GM23248 (cell line): ENCODE data around the gene KCNG2. TPM values are rescaled to one million over a fixed set of nuclear protein-coding genes. Genes with fewer than 3 reads are reported as not detected.

Source experiments
- DNase-seq: peaks from one replicate; pipeline ENCODE4 v3.0.0-alpha.2; 2015
- H2AFZ ChIP-seq: fragments of 200-600 bp; sonication (generic); 2 replicates; pipeline ENCODE4 v1.6.1; 2016; ENCODE audit warnings: antibody characterized with exemption
- H3F3A ChIP-seq: fragments of 200-600 bp; sonication (generic); 2 replicates; pipeline ENCODE4 v1.6.1; 2016; ENCODE audit warnings: mild to moderate bottlenecking, antibody characterized with exemption, mixed run types; ENCODE audit not compliant: insufficient read depth
- H3K27ac ChIP-seq: fragments of 200-600 bp; sonication (generic); 2 replicates; pipeline ENCODE4 v1.5.1; 2016; ENCODE audit warnings: mild to moderate bottlenecking
- H3K27me3 ChIP-seq: fragments of 200-600 bp; sonication (generic); replicated peaks from 2 replicates; pipeline ENCODE4 v1.6.1; 2016; ENCODE audit warnings: mild to moderate bottlenecking; ENCODE audit not compliant: insufficient read depth
- H3K36me3 ChIP-seq: fragments of 200-600 bp; sonication (generic); 2 replicates; pipeline ENCODE4 v1.6.1; 2016; ENCODE audit warnings: low read depth, mild to moderate bottlenecking
- H3K4me1 ChIP-seq: fragments of 200-600 bp; sonication (generic); 2 replicates; pipeline ENCODE4 v1.6.1; 2016; ENCODE audit warnings: mild to moderate bottlenecking; ENCODE audit not compliant: insufficient read depth
- H3K4me2 ChIP-seq: fragments of 200-600 bp; sonication (generic); one replicate; pipeline ENCODE4 v1.6.1; 2016; ENCODE audit warnings: mild to moderate bottlenecking; ENCODE audit not compliant: unreplicated experiment
- H3K4me3 ChIP-seq: fragments of 200-600 bp; sonication (generic); 2 replicates; pipeline ENCODE4 v1.5.1; 2016; ENCODE audit warnings: mild to moderate bottlenecking
- H3K79me2 ChIP-seq: fragments of 200-600 bp; sonication (generic); 2 replicates; pipeline ENCODE4 v1.6.1; 2016; ENCODE audit warnings: mild to moderate bottlenecking; ENCODE audit not compliant: insufficient read depth
- H3K9ac ChIP-seq: fragments of 200-600 bp; sonication (generic); 2 replicates; pipeline ENCODE4 v1.6.1; 2016; ENCODE audit warnings: mild to moderate bottlenecking
- H3K9me2 ChIP-seq: fragments of 200-600 bp; sonication (generic); 2 replicates; pipeline ENCODE4 v1.6.1; 2016; ENCODE audit warnings: mixed run types, mild to moderate bottlenecking, moderate library complexity; ENCODE audit not compliant: insufficient read depth
- H3K9me3 ChIP-seq: fragments of 200-600 bp; sonication (generic); one replicate; pipeline ENCODE4 v1.6.1; 2017; ENCODE audit warnings: low read depth
- H4K20me1 ChIP-seq: fragments of 200-600 bp; sonication (generic); 2 replicates; pipeline ENCODE4 v1.6.0; 2016; ENCODE audit not compliant: insufficient read depth
- EZH2 ChIP-seq: fragments of 200-600 bp; sonication (generic); IDR thresholded peaks from 2 replicates; pipeline ENCODE4 v1.6.1; 2018; ENCODE audit warnings: antibody characterized with exemption, mild to moderate bottlenecking; ENCODE audit not compliant: insufficient read depth, poor library complexity, severe bottlenecking
- EZH2phosphoT487 ChIP-seq: fragments of 200-600 bp; sonication (generic); IDR thresholded peaks from 2 replicates; pipeline ENCODE4 v1.6.1; 2018; ENCODE audit warnings: antibody characterized with exemption, moderate library complexity, mild to moderate bottlenecking, low read depth; ENCODE audit not compliant: insufficient read depth
- WGBS, 2 experiments: methylation state at CpG; one replicate each; pipeline ENCODE4 v1.1.6; 2015 to 2017; ENCODE audit warnings: low lambda C conversion rate in 2 of 2, low coverage in 1 of 2; ENCODE audit errors: missing lambda C conversion rate in 2 of 2; 5-methylcytosine and 5-hydroxymethylcytosine counted together
- in situ Hi-C: fragments of 300-500 bp; cut with MboI; formaldehyde crosslinking; loops from 2 replicates; pipeline ENCODE4 v1.15.0; 2020
- polyA plus RNA-seq: library from polyadenylated mRNA; unstranded; fragments of >200 nt; fragmentation: Nextera tagmentation; extraction: Ambion mirVana; gene quantifications from 2 replicates; pipeline ENCODE4 v1.2.1, GENCODE V29; 2016
- total RNA-seq: library from RNA; depleted of rRNA; stranded (reverse); fragments of >200 nt; shearing (Covaris generic); gene quantifications from 2 replicates; pipeline ENCODE4 v1.2.3, GENCODE V29; 2014

Gene KCNG2
- total and polyA plus RNA-seq, 2 experiments from 2014 or later = not detected

DNA sequence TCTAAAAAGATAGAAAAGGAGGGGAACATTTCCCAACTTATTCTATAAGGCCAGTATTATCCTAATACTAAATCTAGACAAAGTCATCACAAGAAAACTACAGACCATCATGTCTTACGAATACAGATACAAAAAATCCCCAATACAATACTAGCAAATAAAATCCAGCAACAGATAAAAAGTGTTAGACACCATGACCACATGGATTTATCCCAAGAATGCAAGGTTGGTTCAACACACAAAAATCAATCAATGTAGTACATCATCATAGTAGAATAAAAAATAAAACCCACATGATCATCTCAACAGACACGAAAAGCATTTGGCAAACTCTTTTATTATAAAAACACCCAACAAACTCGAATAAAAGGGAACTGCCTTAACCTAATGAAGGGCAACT, 135.2 kb downstream of the KCNG2 start:
- Histone ChIP-seq H3K9ac (no peak overlapping the region), H4K20me1 (peaks cover 9% of the 10 kb centered on the region), H3K9me3 (peaks cover 10% of the 10 kb centered on the region), H3K4me1 (no peaks in the 10 kb centered on the region), H3K4me2 (no peak overlapping the region), H2AFZ (no peak overlapping the region), H3K9me2 (no peaks in the 10 kb centered on the region), H3K27ac (no peak overlapping the region), H3K27me3 (no peaks in the 10 kb centered on the region), H3F3A (peaks cover 16% of the 10 kb centered on the region; the same call in 1 of the 2 replicates), H3K79me2 (peaks cover 100% of the 10 kb centered on the region), H3K36me3 (peaks cover 32% of the 10 kb centered on the region), H3K4me3 (no peak overlapping the region)
- WGBS, 2 experiments = 96 to 97% methylated on average over 3 of the region's 3 CpGs
- DNase-seq = no peak
- in situ Hi-C loops = no loop called here
- TF ChIP-seq EZH2phosphoT487 = no peak
- no peak for TF ChIP-seq EZH2

DNA sequence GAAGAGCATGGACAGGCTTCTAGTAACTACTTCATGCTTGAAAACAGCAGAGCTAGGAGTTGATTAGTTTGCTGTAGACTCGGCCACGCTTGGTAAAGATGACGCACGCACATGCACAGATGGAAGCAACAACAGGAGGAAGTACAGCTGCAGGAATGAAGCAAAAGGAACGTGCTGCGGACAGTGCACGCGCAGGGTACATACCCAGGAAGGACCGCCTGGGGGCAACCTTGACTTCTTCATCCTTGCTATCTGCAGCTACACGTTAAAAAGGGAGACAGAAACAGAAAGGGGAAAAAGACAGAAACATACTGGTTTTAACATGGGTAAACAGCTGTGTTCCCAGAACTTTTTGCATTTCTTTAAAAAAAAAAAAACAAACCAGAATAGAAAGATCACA, 136.0 kb downstream of the KCNG2 start:
- Histone ChIP-seq H3K4me3 (no peak overlapping the region), H3K9me3 (peaks cover 10% of the 10 kb centered on the region), H3K9me2 (no peaks in the 10 kb centered on the region), H3K79me2 (peaks cover 100% of the 10 kb centered on the region), H3K4me1 (no peaks in the 10 kb centered on the region), H3K27ac (no peak overlapping the region), H4K20me1 (peaks cover 10% of the 10 kb centered on the region), H3K9ac (no peak overlapping the region), H2AFZ (no peak overlapping the region), H3F3A (peaks cover 16% of the 10 kb centered on the region; the same call in 1 of the 2 replicates), H3K4me2 (no peak overlapping the region), H3K36me3 (peaks cover 32% of the 10 kb centered on the region), H3K27me3 (no peaks in the 10 kb centered on the region)
- DNase-seq = no peak
- in situ Hi-C loops = no loop called here
- 92 to 95% methylated on average over 10 of the region's 10 CpGs for WGBS, 2 experiments
- TF ChIP-seq EZH2 (no peak), EZH2phosphoT487 (no peak)

DNA sequence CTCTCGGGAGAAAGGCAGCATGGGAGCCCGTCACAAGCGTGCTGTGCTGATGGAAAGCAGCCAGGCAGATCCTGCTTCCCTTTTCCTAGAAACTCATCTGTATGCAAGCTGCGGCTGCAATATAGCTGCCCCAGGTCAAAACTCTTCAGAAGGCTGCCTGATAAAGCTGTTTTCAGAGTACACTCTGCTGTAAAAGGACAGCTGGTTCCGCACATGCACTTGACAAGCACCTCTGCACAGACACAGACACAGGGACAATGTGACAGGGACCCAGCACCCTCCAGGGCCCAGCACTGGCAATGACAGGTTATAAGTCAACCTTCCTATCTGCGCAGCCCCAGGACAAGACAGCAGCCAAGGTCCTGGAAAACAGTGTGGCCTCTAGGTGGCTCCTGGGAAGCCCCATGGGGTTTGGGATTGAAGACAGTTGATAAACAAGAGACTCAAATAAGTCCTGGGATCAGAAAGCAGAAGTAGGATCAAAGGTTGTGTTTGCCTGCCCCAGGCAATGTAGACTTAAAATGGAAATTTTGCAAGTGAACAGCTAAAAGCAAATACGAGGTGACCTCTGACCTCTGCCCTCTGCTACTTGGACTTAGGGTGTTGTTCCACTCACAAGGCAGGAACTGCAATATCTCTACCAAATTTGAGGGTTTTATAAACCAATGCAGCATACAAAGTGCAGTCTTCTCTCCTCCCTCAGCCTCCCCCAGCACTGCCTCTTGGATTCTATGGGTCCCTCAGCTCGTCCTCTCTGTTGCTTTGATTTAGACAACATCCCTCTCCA, 136.8 kb downstream of the KCNG2 start:
- no peaks in the 10 kb centered on the region for H3K9me2 ChIP-seq
- 98% methylated on average over 8 of the region's 8 CpGs for WGBS, 2 experiments
- in situ Hi-C loops = no loop called here
- TF ChIP-seq EZH2phosphoT487 (no peak), EZH2 (no peak)
- H3K9ac ChIP-seq = no peak overlapping the region
- H4K20me1 ChIP-seq = peaks cover 4% of the 10 kb centered on the region
- H3K27me3 ChIP-seq = no peaks in the 10 kb centered on the region
- H3K27ac ChIP-seq = no peak overlapping the region
- H3K36me3 ChIP-seq = peaks cover 30% of the 10 kb centered on the region
- no peak overlapping the region for H3K4me2 ChIP-seq
- peaks cover 99% of the 10 kb centered on the region for H3K79me2 ChIP-seq
- peaks cover 16% of the 10 kb centered on the region; the same call in 1 of the 2 replicates for H3F3A ChIP-seq
- H3K4me3 ChIP-seq = no peak overlapping the region
- H2AFZ ChIP-seq = no peak overlapping the region
- H3K4me1 ChIP-seq = peaks cover 3% of the 10 kb centered on the region; the same call in 1 of the 2 replicates
- peaks cover 10% of the 10 kb centered on the region for H3K9me3 ChIP-seq
- no peak for DNase-seq

DNA sequence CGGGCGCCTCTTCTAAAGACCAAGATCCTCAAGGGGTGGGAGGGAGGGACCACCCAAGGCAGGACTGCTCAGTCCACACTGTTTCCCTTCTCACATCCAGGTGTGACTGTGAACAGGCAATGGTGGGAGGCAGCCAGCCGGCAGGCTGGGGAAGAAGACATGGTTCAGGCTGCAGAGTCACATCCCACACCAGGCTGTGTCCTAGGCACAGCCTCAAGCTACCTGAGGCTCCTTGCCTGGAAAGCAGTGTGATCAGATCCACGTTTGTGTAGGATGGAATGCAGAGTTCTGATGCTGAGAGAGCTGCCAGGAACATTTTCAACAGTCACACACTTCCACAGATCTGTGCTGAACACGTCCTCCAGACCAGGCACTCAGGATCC, 137.4 kb downstream of the KCNG2 start:
- Histone ChIP-seq H3F3A (peaks cover 10% of the 10 kb centered on the region; the same call in 1 of the 2 replicates), H3K36me3 (peaks cover 25% of the 10 kb centered on the region), H2AFZ (no peak overlapping the region), H3K4me2 (no peak overlapping the region), H3K79me2 (peaks cover 99% of the 10 kb centered on the region), H3K4me1 (peaks cover 3% of the 10 kb centered on the region; the same call in 1 of the 2 replicates), H4K20me1 (peaks cover 4% of the 10 kb centered on the region), H3K9ac (no peak overlapping the region), H3K27me3 (no peaks in the 10 kb centered on the region), H3K4me3 (no peak overlapping the region), H3K9me2 (no peaks in the 10 kb centered on the region), H3K9me3 (peaks cover 7% of the 10 kb centered on the region), H3K27ac (no peak overlapping the region)
- in situ Hi-C loops = no loop called here
- TF ChIP-seq EZH2phosphoT487 (no peak), EZH2 (no peak)
- DNase-seq = no peak
- 74 to 76% methylated on average over 5 of the region's 5 CpGs for WGBS, 2 experiments
